ENCODE data around the gene HAT1. TPM values are rescaled to one million over a fixed set of nuclear protein-coding genes. Genes with fewer than 3 reads are reported as not detected.

The HAT1 gene
- total RNA-seq, 4 donors from 2014 or later = 27.9 to 60.9 (median 36.9) TPM

- H3K9me3 ChIP-seq = no peaks in the 10 kb centered on the region
- H3K27ac ChIP-seq = no peak overlapping the region
- no peak for TF ChIP-seq POLR2A (IDR thresholded peaks at IDR 0.05)
- TF ChIP-seq CTCF (IDR thresholded peaks at IDR 0.05) = no peak
- no peaks in the 10 kb centered on the region for H3K4me1 ChIP-seq
- DNase-seq = no peak
- intact Hi-C loops (cut with DNase I; ENCODE audit: low total_unique reads) = no loop called here
- H3K4me3 ChIP-seq = no peak overlapping the region
- no peaks in the 10 kb centered on the region for H3K27me3 ChIP-seq
- no peaks in the 10 kb centered on the region for H3K36me3 ChIP-seq
These were observed 89.7 kb downstream of the HAT1 start for GRCh38 chr2:172011812-172012575.

GRCh38 chr2:172012677-172013391, 90.6 kb downstream of the HAT1 start:
- TF ChIP-seq CTCF (IDR thresholded peaks at IDR 0.05) (no peak), POLR2A (IDR thresholded peaks at IDR 0.05) (no peak)
- no peaks in the 10 kb centered on the region for H3K9me3 ChIP-seq
- no peaks in the 10 kb centered on the region for H3K36me3 ChIP-seq
- no peaks in the 10 kb centered on the region for H3K4me1 ChIP-seq
- no peak overlapping the region for H3K4me3 ChIP-seq
- no peak overlapping the region for H3K27ac ChIP-seq
- no peak for DNase-seq
- intact Hi-C loops (cut with DNase I; ENCODE audit: low total_unique reads) = no loop called here
- no peaks in the 10 kb centered on the region for H3K27me3 ChIP-seq

- H3K4me1 ChIP-seq = no peaks in the 10 kb centered on the region
- no peak overlapping the region for H3K27ac ChIP-seq
- no peaks in the 10 kb centered on the region for H3K27me3 ChIP-seq
- H3K4me3 ChIP-seq = no peak overlapping the region
- intact Hi-C loops (cut with DNase I; ENCODE audit: low total_unique reads) = no loop called here
- no peak for DNase-seq
- no peaks in the 10 kb centered on the region for H3K36me3 ChIP-seq
- TF ChIP-seq POLR2A (IDR thresholded peaks at IDR 0.05) = no peak
- TF ChIP-seq CTCF (IDR thresholded peaks at IDR 0.05) = no peak
- H3K9me3 ChIP-seq = no peaks in the 10 kb centered on the region
These were observed 91.1 kb downstream of the HAT1 start for GRCh38 chr2:172013396-172013795.

- Histone ChIP-seq H3K27me3 (no peaks in the 10 kb centered on the region), H3K27ac (no peak overlapping the region), H3K4me1 (no peaks in the 10 kb centered on the region), H3K36me3 (no peaks in the 10 kb centered on the region), H3K9me3 (no peaks in the 10 kb centered on the region), H3K4me3 (no peak overlapping the region)
- intact Hi-C loops (cut with DNase I; ENCODE audit: low total_unique reads) = no loop called here
- DNase-seq = no peak
- no peak for TF ChIP-seq POLR2A (IDR thresholded peaks at IDR 0.05)
These were observed 99.0 kb downstream of the HAT1 start for GRCh38 chr2:172021074-172021931.

GRCh38 chr2:172021955-172022354, 99.7 kb downstream of the HAT1 start:
- H3K36me3 ChIP-seq = no peaks in the 10 kb centered on the region
- no peaks in the 10 kb centered on the region for H3K4me1 ChIP-seq
- TF ChIP-seq POLR2A (IDR thresholded peaks at IDR 0.05) = no peak
- no peak overlapping the region for H3K4me3 ChIP-seq
- H3K27ac ChIP-seq = no peak overlapping the region
- H3K9me3 ChIP-seq = no peaks in the 10 kb centered on the region
- intact Hi-C loops (cut with DNase I; ENCODE audit: low total_unique reads) = no loop called here
- DNase-seq = no peak
- no peaks in the 10 kb centered on the region for H3K27me3 ChIP-seq
